Endothelial cell of umbilical vein (primary cell): ENCODE measurements around the gene MAPK8. TPM values are rescaled to one million over a fixed set of nuclear protein-coding genes. Genes with fewer than 3 reads are reported as not detected.

Experiments
- BruUV-seq: library from RNA; stranded (reverse); fragments of 400-500 nt; replicated peaks from 2 replicates; lab custom pipeline; 2021; lab: Mats Ljungman, UMichigan
- CTCF ChIA-PET: fragments of 300-600, 350-600 bp; sonication (Branson Sonifier 250); formaldehyde crosslinking; loops from one replicate; lab custom pipeline; 2021; ENCODE audit warnings: antibody characterized with exemption, inconsistent platforms; lab: Charles Lee
- POLR2A ChIA-PET: fragments of 300-600, 350-600 bp; sonication (Branson Sonifier 250); formaldehyde crosslinking; loops from one replicate; lab custom pipeline; 2021; ENCODE audit warnings: antibody characterized with exemption, inconsistent platforms; lab: Charles Lee
- DNase-seq: peaks from one replicate; pipeline ENCODE4 v3.0.0-alpha.2; 2011; ENCODE audit warnings: low read depth, low spot score
- FAIRE-seq: peaks from 2 replicates; lab custom pipeline; 2011; peaks lifted over from hg19 to GRCh38; lab: Jason Lieb, UNC
- H2AFZ ChIP-seq: 2 replicates; pipeline ENCODE4 v1.6.0; 2012; ENCODE audit warnings: low read depth, low read length, control low read depth, inconsistent platforms
- H3K27ac ChIP-seq: 2 replicates; pipeline ENCODE4 v1.5.1; 2011; ENCODE audit warnings: low read depth, mild to moderate bottlenecking, control low read depth, low read length, moderate library complexity; ENCODE audit not compliant: insufficient read depth
- H3K27me3 ChIP-seq, 2 experiments: 2 replicates each; pipeline versions ENCODE4 v1.6.0 to v1.6.1; 2011; ENCODE audit warnings: low read length in 2 of 2, mixed read lengths in 1 of 2; ENCODE audit not compliant: control insufficient read depth in 2 of 2, insufficient read depth in 2 of 2
- H3K36me3 ChIP-seq, 2 experiments: 2 replicates in 1 of 2; 3 replicates in 1 of 2; pipeline ENCODE4 v1.5.1; 2011; ENCODE audit warnings: low read length in 2 of 2, mild to moderate bottlenecking in 1 of 2, moderate library complexity in 1 of 2; ENCODE audit not compliant: control insufficient read depth in 2 of 2, insufficient read depth in 2 of 2; ENCODE audit errors: extremely low read depth in 1 of 2
- H3K4me1 ChIP-seq: 3 replicates; pipeline ENCODE4 v1.5.1; 2011; ENCODE audit warnings: mild to moderate bottlenecking, low read length; ENCODE audit not compliant: control insufficient read depth, insufficient read depth; ENCODE audit errors: extremely low read depth
- H3K4me2 ChIP-seq: 2 replicates; pipeline ENCODE4 v1.6.1; 2011; ENCODE audit warnings: low read length, control low read depth, mixed read lengths; ENCODE audit not compliant: insufficient read depth
- H3K4me3 ChIP-seq, 3 experiments: fragments of 200-600 bp in 1 of 3; sonication (generic), shearing (Covaris generic) in 1 of 3; replicated peaks in 1 of 3; 2 replicates each; pipeline ENCODE4 v1.5.1; 2011 to 2016; ENCODE audit warnings: control low read depth in 3 of 3, low read length in 3 of 3, mild to moderate bottlenecking in 2 of 3, inconsistent platforms in 1 of 3, low read depth in 1 of 3, moderate library complexity in 1 of 3; ENCODE audit not compliant: insufficient read depth in 1 of 3
- H3K79me2 ChIP-seq: 2 replicates; pipeline ENCODE4 v1.6.0; 2012; ENCODE audit warnings: low read length, inconsistent platforms; ENCODE audit not compliant: control insufficient read depth, insufficient read depth
- H3K9ac ChIP-seq: replicated peaks from 2 replicates; pipeline ENCODE3; 2011; ENCODE audit warnings: low read length, control low read depth; ENCODE audit not compliant: insufficient read depth; ENCODE audit errors: extremely low read depth
- H3K9me1 ChIP-seq: replicated peaks from 3 replicates; pipeline ENCODE4 v1.6.0; 2011; ENCODE audit warnings: mild to moderate bottlenecking, low read length; ENCODE audit not compliant: control insufficient read depth, insufficient read depth; ENCODE audit errors: extremely low read depth
- H3K9me3 ChIP-seq: replicated peaks from 2 replicates; pipeline ENCODE4 v1.5.1; 2012; ENCODE audit warnings: low read length, inconsistent platforms; ENCODE audit not compliant: control insufficient read depth, insufficient read depth
- H4K20me1 ChIP-seq: replicated peaks from 2 replicates; pipeline ENCODE3; 2011; ENCODE audit warnings: mild to moderate bottlenecking, low read length; ENCODE audit not compliant: control insufficient read depth, insufficient read depth; ENCODE audit errors: extremely low read depth
- CTCF ChIP-seq, 2 donors: IDR thresholded peaks; 1 replicate in 1 of 2; 2 replicates in 1 of 2; pipeline ENCODE4 v1.5.1; 2011; ENCODE audit warnings: low read length in 2 of 2, mild to moderate bottlenecking in 2 of 2, moderate library complexity in 2 of 2, control low read depth in 1 of 2, inconsistent platforms in 1 of 2, low read depth in 1 of 2; ENCODE audit not compliant: insufficient read depth in 1 of 2; ENCODE audit errors: extremely low read depth in 1 of 2
- EZH2 ChIP-seq: IDR thresholded peaks from 2 replicates; pipeline ENCODE4 v1.6.1; 2012; ENCODE audit warnings: borderline replicate concordance, low read depth, mild to moderate bottlenecking, moderate library complexity, low read length, inconsistent platforms; ENCODE audit not compliant: severe bottlenecking
- FOS ChIP-seq: IDR thresholded peaks from 2 replicates; pipeline ENCODE4 v1.6.1; 2011; ENCODE audit warnings: mild to moderate bottlenecking, low read length, moderate library complexity, borderline replicate concordance; ENCODE audit not compliant: insufficient read depth
- GATA2 ChIP-seq: IDR thresholded peaks from 2 replicates; pipeline ENCODE4 v1.7.0; 2011; ENCODE audit warnings: low read depth, mild to moderate bottlenecking, moderate library complexity, mixed read lengths, low read length; ENCODE audit not compliant: insufficient read length, insufficient read depth
- JUN ChIP-seq: IDR thresholded peaks from 2 replicates; pipeline ENCODE4 v1.6.1; 2011; ENCODE audit warnings: borderline replicate concordance, low read depth; ENCODE audit not compliant: insufficient read length, insufficient read depth
- MYC ChIP-seq: IDR thresholded peaks from one replicate; pipeline ENCODE4 v1.6.1; 2011; ENCODE audit warnings: mild to moderate bottlenecking, low read depth, low read length
- POLR2A ChIP-seq: IDR thresholded peaks from 2 replicates; pipeline ENCODE4 v1.6.1; 2012; ENCODE audit warnings: low read depth, mild to moderate bottlenecking, control low read depth, low read length
- POLR2AphosphoS5 ChIP-seq: IDR thresholded peaks from 2 replicates; pipeline ENCODE4 v1.6.1; 2012; ENCODE audit warnings: low read depth, mild to moderate bottlenecking, control low read depth, low read length, moderate library complexity; ENCODE audit not compliant: insufficient read depth
- dilution Hi-C: fragments of 300-500 bp; cut with MboI; formaldehyde crosslinking; loops from one replicate; pipeline ENCODE4 v1.15.0; 2019; ENCODE audit warnings: low sequenced_read_pairs; ENCODE audit not compliant: extremely low pct_ligation_motif_present
- intact Hi-C: fragments of 100-400 bp; cut with micrococcal nuclease; formaldehyde crosslinking; loops from one replicate; pipeline ENCODE4 v1.10.0; 2022
- polyA plus RNA-seq, 4 experiments: library from polyadenylated mRNA; depleted of rRNA in 3 of 4; stranded (reverse) in 3 of 4; unstranded in 1 of 4; fragments of >200 nt; gene quantifications; 2 replicates each; pipeline versions ENCODE4 v1.2.1 to v1.2.3, GENCODE V29; 2011 to 2012; ENCODE audit warnings: missing spikeins in 1 of 4
- total RNA-seq: library from RNA; stranded (reverse); gene quantifications from 2 replicates; pipeline ENCODE4 v1.2.3, GENCODE V29; 2021
- TF ChIP-seq, protein P1 (sequence below): IDR thresholded peaks from 2 replicates; pipeline ENCODE4 v1.6.1; 2011; ENCODE audit not compliant: insufficient read depth, insufficient read length

Gene MAPK8
- total and polyA plus RNA-seq, 2 donors (not counting 3 experiments of a cell fraction or from before 2014, with no cell fraction given), result 25.3 to 56.2 TPM

DNA sequence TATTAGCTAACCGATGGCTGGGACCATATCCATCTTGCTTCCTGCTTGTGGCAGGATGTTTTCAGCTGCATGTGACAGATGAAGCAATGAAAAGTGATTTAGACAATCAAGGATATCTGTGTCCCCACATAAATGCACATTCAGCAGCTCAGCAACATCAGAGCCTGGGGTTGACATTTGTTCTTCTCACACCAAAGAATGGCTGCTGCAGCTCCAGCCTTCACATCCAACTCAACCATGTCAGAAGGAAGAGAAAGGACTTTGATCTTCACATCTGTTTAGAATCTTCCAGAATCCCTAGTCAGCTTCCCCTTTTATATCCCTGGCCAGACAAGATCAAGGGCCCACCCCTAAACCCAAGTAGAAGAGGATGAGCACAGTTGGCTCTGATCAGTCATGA is 20.1 kb upstream of the MAPK8 start:
- H4K20me1 ChIP-seq, result no peaks in the 10 kb centered on the region
- H3K4me2 ChIP-seq, result no peak overlapping the region
- no peak overlapping the region for H3K4me3 ChIP-seq
- DNase-seq (no peak), FAIRE-seq (no peak)
- no TSS peak for BruUV-seq
- intact Hi-C loops, result no loop called here
- POLR2A ChIA-PET, result no interaction called here
- peaks cover 5 to 8% of the 10 kb centered on the region in 2 experiments for H3K27me3 ChIP-seq
- dilution Hi-C loops, result no loop called here
- H3K9me3 ChIP-seq, result no peaks in the 10 kb centered on the region
- H3K36me3 ChIP-seq, result no peaks in the 10 kb centered on the region
- no peak overlapping the region for H3K27ac ChIP-seq
- H3K9me1 ChIP-seq, result no peaks in the 10 kb centered on the region
- H2AFZ ChIP-seq, result no peak overlapping the region
- no peak overlapping the region for H3K9ac ChIP-seq
- CTCF ChIA-PET, result interaction anchor here (1.3 kb wide), 1 partner anchor 71 kb away, joined by 3 read pairs; no protein-coding TSS in a partner anchor
- TF ChIP-seq FOS (no peak), POLR2A (no peak), EZH2 (no peak), JUN (no peak)
- no peaks in the 10 kb centered on the region for H3K4me1 ChIP-seq
- H3K79me2 ChIP-seq, result no peaks in the 10 kb centered on the region

DNA sequence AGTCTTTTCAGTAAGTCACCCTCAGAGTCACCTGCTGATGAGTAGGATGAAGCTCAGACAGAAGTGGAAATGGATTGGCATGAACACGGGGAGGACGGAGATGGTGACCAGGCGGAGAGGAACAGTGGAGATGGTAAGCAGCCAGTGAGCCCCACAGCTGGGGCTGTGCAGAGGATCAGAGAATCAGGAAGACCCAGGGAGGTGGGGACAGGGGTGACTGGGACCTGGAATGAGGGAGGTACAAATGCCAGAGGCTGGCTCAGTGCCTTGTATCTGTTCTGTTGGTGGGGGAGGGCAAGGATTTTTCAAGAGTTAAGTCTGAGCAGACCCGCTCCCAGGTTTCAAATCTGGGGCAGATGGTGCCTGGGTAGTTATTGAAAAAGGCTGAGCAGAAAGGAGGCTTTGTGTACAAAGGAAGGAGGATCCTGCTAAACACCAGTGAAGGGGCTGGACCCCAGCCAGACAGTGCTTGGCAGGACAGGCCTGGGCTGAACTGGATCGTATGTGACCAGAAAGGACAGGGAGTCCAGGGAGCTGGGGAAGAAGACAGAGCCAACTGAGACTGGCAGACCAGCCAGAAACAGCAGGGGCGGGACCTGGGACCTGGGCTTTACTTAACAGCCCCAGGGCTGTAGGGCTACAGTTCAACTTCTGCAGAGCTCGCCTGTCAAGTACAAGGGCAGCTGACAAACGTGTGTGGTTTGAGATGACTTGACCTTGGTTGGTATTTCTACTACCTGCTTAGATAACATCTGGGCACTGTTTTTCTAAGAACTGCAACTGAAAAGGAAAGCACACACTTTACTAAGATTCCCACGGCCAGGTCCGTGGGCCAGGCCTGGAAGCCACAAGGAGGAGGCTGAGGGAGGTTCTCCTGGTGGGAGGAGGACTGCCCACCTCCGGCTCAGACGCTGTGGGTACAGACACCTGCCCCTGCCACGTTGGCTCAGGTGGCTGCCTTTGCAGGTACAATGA is 18.8 kb upstream of the MAPK8 start:
- Histone ChIP-seq H3K36me3 (no peaks in the 10 kb centered on the region), H3K4me2 (no peak overlapping the region), H3K79me2 (no peaks in the 10 kb centered on the region), H2AFZ (no peak overlapping the region), H3K27me3 (peaks cover 5 to 8% of the 10 kb centered on the region in 2 experiments), H4K20me1 (no peaks in the 10 kb centered on the region), H3K9me1 (no peaks in the 10 kb centered on the region), H3K4me3 (no peak overlapping the region), H3K9ac (no peak overlapping the region), H3K27ac (no peak overlapping the region), H3K9me3 (no peaks in the 10 kb centered on the region), H3K4me1 (no peaks in the 10 kb centered on the region)
- BruUV-seq, result no TSS peak
- dilution Hi-C loops, result no loop called here
- ChIA-PET CTCF (interaction anchor here (4.5 kb wide), 1 partner anchor 72 kb away, joined by 31 read pairs; no protein-coding TSS in a partner anchor), POLR2A (interaction anchor here (0.5 to 0.7 kb wide), 2 partner anchors 34 to 45 kb away, joined by 3 to 5 read pairs; no protein-coding TSS in a partner anchor)
- TF ChIP-seq CTCF (IDR thresholded peaks at IDR 0.05; ENCODE audit: extremely low read depth in 1 of 2, insufficient read depth in 1 of 2, low read depth in 1 of 2, low read length in 2 of 2) (no peak), FOS (no peak), MYC (no peak), JUN (no peak), POLR2A (no peak), EZH2 (no peak), GATA2 (no peak), POLR2AphosphoS5 (no peak)
- TF ChIP-seq, protein P1, sequence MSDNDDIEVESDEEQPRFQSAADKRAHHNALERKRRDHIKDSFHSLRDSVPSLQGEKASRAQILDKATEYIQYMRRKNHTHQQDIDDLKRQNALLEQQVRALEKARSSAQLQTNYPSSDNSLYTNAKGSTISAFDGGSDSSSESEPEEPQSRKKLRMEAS, result no peak
- intact Hi-C loops, result no loop called here
- FAIRE-seq (no peak), DNase-seq (no peak)
